GM18873 (cell line): ENCODE results near the gene CUL1.

ENCODE experiments used
- ATAC-seq: cut with Tn5 transposase; IDR thresholded peaks from one replicate; pipeline ENCODE4 v1.9.1; 2021; ENCODE audit warnings: mild to moderate bottlenecking, moderate library complexity, moderate number of reproducible peaks; ENCODE audit not compliant: unreplicated experiment, low FRiP score

Gene CUL1

DNA sequence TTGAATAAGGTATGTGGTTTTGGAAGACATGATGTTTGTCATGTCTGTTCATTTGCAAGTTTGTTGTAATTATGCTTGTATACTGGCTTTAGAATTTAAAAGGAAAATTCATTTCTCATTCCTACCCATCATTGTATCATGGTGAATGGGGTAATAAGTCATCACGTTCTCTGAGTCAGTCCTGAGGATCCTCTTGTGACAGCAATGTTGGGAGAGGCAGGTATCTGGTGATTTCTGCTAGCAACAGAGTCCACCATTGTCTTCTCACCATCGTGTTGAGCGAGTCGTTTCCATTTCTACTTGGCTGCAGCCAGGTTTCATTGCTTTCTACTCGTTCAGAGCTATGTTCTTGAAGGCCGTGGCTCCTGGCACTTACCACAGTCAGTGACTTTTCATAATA lies 16.3 kb downstream of the CUL1 start:
- no peak for ATAC-seq

- no peak for ATAC-seq
Measured at GRCh38 chr7:148717266-148717793, 18.6 kb downstream of the CUL1 start.

- no peak for ATAC-seq
Measured at GRCh38 chr7:148718431-148718830, 19.7 kb downstream of the CUL1 start.

DNA sequence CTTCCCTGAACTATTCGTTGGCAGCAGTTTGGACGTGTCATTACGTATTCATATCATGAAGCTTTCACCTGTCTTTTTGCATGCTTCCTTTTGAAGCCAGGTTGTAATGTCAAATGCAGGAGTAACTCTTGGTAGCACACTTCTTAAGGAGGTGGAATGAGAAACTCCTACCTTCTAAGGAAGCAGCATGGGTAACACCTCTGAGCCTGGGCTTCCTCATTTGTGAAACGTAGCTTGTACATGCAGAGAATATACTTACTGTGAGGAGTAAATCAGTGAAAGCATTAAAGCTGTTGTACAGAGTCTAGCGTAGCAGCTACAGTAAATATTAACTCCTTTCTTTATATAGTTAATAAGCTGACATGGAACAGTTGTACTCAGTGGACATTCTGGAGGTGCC lies 21.1 kb downstream of the CUL1 start:
- ATAC-seq: no peak

DNA sequence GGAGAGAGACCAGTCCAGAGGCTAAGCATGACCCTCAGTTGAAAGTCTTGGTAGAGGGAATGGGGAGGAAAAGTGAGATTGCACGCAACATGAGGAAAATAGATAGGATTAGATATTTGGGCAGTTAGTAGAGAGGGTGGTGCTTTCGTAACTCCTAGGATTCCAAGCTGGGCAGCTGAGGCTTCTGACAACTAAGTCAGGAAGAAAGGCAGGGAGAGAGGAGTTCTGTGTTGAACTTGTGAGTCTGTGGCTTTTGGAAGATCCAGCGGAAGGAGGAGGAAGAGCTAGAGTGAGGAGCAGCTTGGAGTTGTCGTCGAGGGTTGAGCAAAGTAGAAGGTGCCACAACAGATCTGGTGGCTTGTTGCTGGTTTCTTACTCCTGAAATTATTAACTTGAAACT lies 21.8 kb downstream of the CUL1 start:
- ATAC-seq: no peak

DNA sequence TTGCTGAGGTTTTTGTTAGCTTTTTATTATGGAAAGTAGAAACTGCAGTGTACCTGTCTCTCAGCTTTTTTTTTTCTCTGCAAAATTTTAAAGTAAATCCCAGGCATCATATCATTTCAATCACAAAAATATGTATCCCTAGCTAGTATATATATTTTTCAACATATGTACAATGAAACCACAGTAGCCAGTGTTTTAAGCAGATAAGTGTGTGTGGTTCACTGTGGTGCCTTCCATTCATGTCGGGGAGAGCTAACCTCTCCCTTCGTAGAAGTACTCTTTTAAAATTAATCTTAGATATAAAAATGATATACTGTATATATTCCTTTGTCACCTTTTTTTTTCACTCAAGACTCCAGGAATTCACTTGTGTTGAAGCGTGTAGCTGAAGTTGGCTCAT lies 22.7 kb downstream of the CUL1 start:
- no peak for ATAC-seq

DNA sequence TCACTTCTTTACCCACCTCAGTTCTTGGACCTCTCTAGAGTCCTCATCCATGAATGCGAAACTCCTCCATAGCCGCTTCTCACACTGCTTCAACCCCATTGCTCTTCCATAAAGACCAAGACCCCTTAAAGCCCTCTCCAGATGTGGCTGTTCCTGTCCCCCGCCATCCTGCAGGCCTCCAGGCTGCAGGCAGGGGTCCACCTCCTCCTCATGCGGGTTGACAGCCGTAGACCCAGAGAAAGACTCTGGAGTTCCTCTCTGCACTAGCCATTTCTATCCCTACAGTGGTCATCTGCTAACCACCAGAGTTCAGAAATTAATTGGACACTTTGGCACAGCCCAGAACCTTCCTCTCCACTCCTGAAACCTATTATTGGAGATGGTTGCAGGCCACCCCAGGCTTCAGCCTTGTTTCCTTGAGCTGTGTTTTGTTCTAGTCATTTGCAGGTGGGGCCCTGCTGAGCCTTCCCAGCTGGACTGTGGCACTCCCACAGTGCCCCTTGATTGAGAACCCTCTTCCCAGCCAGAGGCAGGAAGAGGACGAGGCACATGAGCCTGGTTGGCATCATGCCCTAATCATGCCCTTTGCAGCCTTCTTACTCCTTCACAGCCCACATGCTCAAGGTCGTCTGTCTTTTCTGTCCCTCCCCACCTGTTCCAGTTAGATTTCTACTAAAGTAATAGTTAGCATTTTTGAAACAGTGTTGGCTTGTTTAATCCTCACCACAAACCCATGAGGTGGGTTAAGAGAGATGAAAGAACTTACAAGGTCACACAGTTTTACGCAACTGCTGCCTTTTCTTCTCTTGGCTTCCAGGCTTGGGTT lies 23.9 kb downstream of the CUL1 start:
- ATAC-seq: no peak

DNA sequence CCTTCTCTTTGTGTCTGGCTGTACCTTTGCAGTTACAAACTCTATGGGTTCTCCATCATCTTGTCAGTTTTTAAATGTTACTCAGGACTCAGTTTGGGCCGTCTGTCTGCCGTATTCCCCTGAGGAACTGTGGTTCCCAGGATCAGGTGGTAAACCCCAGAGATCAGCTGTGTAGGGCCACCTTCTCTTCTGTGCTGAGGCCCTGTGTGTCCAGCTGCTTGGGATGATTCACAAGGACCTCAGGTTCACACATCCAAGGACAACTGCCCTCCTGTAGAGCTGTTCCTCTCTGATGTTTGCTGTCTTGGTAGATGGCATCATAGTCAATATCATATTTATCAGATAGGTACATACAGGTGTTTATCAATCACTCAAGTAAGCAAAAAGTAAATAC lies 24.5 kb downstream of the CUL1 start:
- ATAC-seq: no peak

- ATAC-seq: no peak
Measured at GRCh38 chr7:148723846-148724245, 25.1 kb downstream of the CUL1 start.

- ATAC-seq: no peak
Measured at GRCh38 chr7:148726385-148726784, 27.7 kb downstream of the CUL1 start.

- ATAC-seq: no peak
Measured at GRCh38 chr7:148727501-148728278, 29.0 kb downstream of the CUL1 start.

- no peak for ATAC-seq
Measured at GRCh38 chr7:148729984-148730733, 31.5 kb downstream of the CUL1 start.

GRCh38 chr7:148732862-148733261 lies 34.2 kb downstream of the CUL1 start:
- ATAC-seq: no peak

GRCh38 chr7:148733496-148733895 lies 34.8 kb downstream of the CUL1 start:
- ATAC-seq: no peak

DNA sequence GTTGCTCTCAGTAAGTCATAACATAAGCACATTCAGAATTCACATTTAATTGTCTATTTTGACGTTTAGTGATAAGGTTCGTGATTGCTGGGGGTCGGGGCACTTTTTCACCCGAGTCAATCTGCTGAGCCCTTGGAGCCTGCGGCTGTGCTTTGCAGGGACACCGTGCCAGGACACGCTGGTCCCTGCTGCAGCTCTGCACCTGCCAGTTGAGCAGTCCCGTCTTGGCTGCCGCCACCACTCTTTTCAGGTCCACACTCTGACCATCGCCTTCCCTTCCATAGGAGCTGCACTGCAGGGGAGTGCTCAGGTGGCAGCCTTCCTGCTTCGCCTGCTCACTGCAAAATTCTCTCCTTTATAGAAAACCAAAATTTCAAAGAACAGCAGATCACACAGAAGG lies 36.4 kb downstream of the CUL1 start:
- no peak for ATAC-seq

DNA sequence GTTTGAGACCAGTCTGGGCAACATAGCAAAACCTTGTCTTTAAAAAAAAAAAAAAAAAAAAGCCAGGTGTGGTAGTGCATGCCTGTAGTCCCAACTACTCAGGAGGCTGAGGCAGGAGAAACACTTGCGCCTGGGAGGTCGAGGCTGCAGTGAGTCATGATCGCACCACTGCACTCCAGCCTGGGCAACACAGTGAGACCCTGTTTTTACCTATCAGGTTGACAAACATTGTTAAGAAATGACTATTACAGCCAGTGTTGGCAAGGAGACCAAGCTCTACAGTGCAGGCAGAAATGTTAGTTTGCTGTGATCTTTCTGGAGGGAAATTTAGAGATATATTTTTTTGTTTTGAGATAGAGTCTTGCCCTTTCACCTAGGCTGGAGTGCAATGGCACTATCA lies 37.3 kb downstream of the CUL1 start:
- no peak for ATAC-seq

- no peak for ATAC-seq
Measured at GRCh38 chr7:148738737-148739535, 40.2 kb downstream of the CUL1 start.

GRCh38 chr7:148746135-148746534 lies 47.4 kb downstream of the CUL1 start:
- ATAC-seq: no peak

DNA sequence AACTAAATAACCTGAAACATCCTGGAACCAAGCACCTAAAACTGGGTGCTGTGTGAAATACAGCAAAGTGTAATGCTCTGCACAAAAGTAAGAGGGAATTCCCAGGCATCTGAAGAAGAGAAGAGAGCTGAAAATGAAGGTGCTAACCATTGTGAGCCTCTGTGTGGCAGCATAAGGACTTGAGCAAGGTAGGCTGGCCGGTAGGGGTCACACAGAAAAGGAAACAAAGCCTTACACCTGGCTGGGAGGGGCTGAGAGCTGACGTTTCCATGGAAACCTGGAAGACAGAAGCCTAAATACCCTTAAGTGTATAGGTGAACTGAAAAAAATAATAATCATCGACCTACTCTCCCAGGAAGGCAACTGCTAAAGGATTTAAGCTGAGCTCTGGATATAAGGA lies 48.6 kb downstream of the CUL1 start:
- no peak for ATAC-seq
